ENCODE results near the gene MYH10.

DNA sequence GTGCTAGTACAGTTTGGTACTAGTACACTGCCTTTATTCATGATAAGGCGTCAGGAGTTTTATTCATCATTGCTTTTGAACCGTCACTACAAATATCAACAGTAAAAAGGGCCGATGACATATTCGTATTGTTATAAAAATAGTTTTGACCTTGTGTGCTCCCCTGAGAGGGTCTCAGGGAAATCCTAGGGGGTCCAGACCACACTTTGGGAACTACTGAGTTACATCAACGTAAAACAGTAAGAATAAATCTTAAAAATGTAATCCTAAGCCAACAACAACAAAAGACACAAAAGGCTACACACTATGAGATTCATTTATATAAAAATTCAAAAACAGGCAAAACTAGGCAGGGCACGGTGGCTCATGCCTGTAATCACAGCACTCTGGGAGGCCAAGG lies 11.2 kb downstream of the MYH10 start:
- TF ChIP-seq, protein P1, sequence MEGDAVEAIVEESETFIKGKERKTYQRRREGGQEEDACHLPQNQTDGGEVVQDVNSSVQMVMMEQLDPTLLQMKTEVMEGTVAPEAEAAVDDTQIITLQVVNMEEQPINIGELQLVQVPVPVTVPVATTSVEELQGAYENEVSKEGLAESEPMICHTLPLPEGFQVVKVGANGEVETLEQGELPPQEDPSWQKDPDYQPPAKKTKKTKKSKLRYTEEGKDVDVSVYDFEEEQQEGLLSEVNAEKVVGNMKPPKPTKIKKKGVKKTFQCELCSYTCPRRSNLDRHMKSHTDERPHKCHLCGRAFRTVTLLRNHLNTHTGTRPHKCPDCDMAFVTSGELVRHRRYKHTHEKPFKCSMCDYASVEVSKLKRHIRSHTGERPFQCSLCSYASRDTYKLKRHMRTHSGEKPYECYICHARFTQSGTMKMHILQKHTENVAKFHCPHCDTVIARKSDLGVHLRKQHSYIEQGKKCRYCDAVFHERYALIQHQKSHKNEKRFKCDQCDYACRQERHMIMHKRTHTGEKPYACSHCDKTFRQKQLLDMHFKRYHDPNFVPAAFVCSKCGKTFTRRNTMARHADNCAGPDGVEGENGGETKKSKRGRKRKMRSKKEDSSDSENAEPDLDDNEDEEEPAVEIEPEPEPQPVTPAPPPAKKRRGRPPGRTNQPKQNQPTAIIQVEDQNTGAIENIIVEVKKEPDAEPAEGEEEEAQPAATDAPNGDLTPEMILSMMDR (IDR thresholded peaks at IDR 0.05; ENCODE audit: low read length), result no peak
- no peak for TF ChIP-seq EZH2phosphoT487 (IDR thresholded peaks at IDR 0.05; ENCODE audit: low read length)

All from MM.1S (cell line).